Thymus (tissue), 11 donors: ENCODE measurements around the gene ZC3H18. TPM values are rescaled to one million over a fixed set of nuclear protein-coding genes. Genes with fewer than 3 reads are reported as not detected.

ENCODE experiments used
- DNase-seq, 9 donors: peaks; one replicate each; pipeline ENCODE4 v3.0.0-alpha.2; 2013; ENCODE audit warnings: low spot score in 9 of 9, low read depth in 6 of 9, missing footprints in 1 of 9
- H3K27ac ChIP-seq, 2 donors: one replicate each; pipeline ENCODE4 v1.5.1; 2013; ENCODE audit warnings: control low read depth in 1 of 2, low read depth in 1 of 2, low read length in 1 of 2, mild to moderate bottlenecking in 1 of 2, moderate library complexity in 1 of 2
- H3K27me3 ChIP-seq, 2 donors: one replicate each; pipeline ENCODE4 v1.5.1; 2013; ENCODE audit warnings: low read length in 1 of 2; ENCODE audit not compliant: control insufficient read depth in 2 of 2, insufficient read depth in 1 of 2
- H3K36me3 ChIP-seq, 2 donors: one replicate each; pipeline ENCODE4 v1.5.1; 2013; ENCODE audit warnings: low read length in 1 of 2, mild to moderate bottlenecking in 1 of 2, moderate library complexity in 1 of 2; ENCODE audit not compliant: control insufficient read depth in 2 of 2, insufficient read depth in 2 of 2
- H3K4me1 ChIP-seq, 2 donors: one replicate each; pipeline ENCODE4 v1.5.1; 2013; ENCODE audit warnings: low read length in 2 of 2; ENCODE audit not compliant: control insufficient read depth in 2 of 2, insufficient read depth in 2 of 2
- H3K4me3 ChIP-seq, 2 donors: one replicate each; pipeline ENCODE4 v1.5.1; 2013; ENCODE audit warnings: low read length in 2 of 2, control low read depth in 1 of 2, mild to moderate bottlenecking in 1 of 2
- H3K9me3 ChIP-seq, 2 donors: one replicate each; pipeline ENCODE4 v1.5.1; 2013; ENCODE audit warnings: low read length in 1 of 2, mild to moderate bottlenecking in 1 of 2; ENCODE audit not compliant: control insufficient read depth in 2 of 2, insufficient read depth in 1 of 2
- WGBS: extraction: QIAGEN DNeasy Blood & Tissue Kit; methylation state at CpG from one replicate; pipeline ENCODE4 v1.1.7; 2013; 5-methylcytosine and 5-hydroxymethylcytosine counted together
- polyA plus RNA-seq: library from polyadenylated mRNA; stranded (reverse); fragments of 200-250 nt; gene quantifications from one replicate; pipeline ENCODE4 v1.2.3, GENCODE V29; 2013
- total RNA-seq: library from RNA; stranded (reverse); fragments of 120-200 nt; gene quantifications from one replicate; pipeline ENCODE4 v1.2.4, GENCODE V29; 2013
- donor health status: healthy.

Gene ZC3H18
- total and polyA plus RNA-seq, 2 donors, result 11.2 to 28.9 TPM

DNA sequence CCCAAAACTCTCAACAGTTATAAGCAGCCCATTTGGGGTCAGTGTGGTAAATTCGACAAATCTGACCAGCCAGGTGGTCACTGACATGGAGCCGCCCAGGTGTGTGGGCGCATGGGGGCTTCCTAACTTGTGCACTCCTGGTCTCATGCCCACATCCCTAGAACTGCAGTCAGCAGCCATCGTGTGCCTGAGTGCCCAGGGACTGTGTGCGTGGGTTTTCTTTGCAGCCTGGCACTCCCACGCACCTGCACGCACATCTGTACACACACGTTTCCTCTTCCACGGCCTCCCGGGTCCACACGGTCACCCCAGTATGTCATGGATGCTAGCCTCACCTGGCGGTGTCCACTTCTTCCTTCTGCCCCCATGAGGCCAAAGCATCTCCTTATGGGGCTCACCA lies 38.9 kb upstream of the ZC3H18 start:
- WGBS, result 92% methylated on average over 12 of the region's 12 CpGs

DNA sequence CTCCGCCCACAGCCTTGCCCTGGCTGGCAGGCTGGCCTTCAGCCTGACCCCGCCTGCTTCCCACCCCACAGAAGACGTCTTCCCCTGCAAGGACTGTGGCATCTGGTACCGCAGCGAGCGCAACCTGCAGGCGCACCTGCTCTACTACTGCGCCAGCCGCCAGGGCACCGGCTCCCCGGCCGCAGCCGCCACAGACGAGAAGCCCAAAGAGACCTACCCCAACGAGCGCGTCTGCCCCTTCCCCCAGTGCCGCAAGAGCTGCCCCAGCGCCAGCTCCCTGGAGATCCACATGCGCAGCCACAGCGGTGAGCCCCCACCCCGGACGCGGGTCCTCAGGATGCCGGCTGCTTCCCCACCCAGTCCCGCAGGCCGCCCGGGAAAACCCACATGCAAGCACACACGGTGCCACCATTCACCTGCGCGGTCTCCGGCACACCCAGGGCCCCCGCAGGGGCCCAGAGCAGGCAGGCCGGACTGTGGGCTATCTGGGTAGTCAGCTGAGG lies 38.2 kb upstream of the ZC3H18 start:
- Histone ChIP-seq H3K27me3 (no peaks in the 10 kb centered on the region), H3K36me3 (peaks cover 6 to 20% of the 10 kb centered on the region in 2 donors), H3K4me3 (no peak overlapping the region), H3K4me1 (peaks cover 6 to 17% of the 10 kb centered on the region in 2 donors), H3K9me3 (no peaks in the 10 kb centered on the region), H3K27ac (no peak overlapping the region)
- WGBS, result 96% methylated on average over 34 of the region's 34 CpGs
- no peak for DNase-seq

More for the DNA sequence above, 38.9 kb upstream of the ZC3H18 start:
- Histone ChIP-seq H3K27ac (no peak overlapping the region), H3K36me3 (peaks cover 6 to 22% of the 10 kb centered on the region in 2 donors), H3K9me3 (no peaks in the 10 kb centered on the region), H3K4me3 (no peak overlapping the region), H3K27me3 (no peaks in the 10 kb centered on the region), H3K4me1 (peaks cover 6 to 17% of the 10 kb centered on the region in 2 donors)
- no peak for DNase-seq

DNA sequence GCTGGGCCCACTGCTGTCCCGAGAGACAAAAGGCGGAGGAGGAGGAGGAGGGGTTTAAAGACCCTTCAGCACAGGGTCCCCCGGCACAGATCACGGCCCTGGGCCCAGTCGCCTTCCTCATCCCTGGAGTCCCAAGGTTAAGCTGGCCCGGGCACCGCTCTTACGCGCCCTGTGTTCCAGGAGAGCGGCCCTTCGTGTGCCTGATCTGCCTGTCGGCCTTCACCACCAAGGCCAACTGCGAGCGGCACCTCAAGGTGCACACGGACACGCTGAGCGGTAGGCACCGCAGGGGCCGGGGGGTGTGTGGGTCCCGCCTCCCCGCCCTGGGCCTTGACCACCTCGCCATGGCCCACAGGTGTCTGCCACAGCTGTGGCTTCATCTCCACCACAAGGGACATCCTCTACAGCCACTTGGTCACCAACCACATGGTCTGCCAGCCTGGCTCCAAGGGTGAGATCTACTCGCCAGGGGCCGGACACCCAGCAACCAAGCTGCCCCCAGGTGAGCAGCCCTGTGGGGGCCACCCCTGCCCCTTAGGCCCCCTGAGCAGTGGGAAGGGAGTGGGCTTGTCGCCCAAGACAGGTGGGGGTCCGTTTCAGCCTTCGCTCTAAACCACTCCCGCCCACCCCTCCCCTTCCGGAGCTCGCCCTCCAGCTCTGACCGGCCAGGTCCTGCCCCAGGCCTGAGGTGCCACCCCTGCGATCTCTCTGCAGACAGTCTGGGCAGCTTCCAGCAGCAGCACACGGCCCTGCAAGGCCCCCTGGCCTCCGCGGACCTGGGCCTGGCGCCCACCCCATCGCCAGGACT lies 37.6 kb upstream of the ZC3H18 start:
- Histone ChIP-seq H3K4me3 (no peak overlapping the region), H3K27me3 (no peaks in the 10 kb centered on the region), H3K27ac (no peak overlapping the region), H3K4me1 (peaks cover 6 to 15% of the 10 kb centered on the region in 2 donors), H3K9me3 (no peaks in the 10 kb centered on the region), H3K36me3 (peaks cover 6 to 20% of the 10 kb centered on the region in 2 donors)
- no peak for DNase-seq
- 96% methylated on average over 37 of the region's 37 CpGs for WGBS

DNA sequence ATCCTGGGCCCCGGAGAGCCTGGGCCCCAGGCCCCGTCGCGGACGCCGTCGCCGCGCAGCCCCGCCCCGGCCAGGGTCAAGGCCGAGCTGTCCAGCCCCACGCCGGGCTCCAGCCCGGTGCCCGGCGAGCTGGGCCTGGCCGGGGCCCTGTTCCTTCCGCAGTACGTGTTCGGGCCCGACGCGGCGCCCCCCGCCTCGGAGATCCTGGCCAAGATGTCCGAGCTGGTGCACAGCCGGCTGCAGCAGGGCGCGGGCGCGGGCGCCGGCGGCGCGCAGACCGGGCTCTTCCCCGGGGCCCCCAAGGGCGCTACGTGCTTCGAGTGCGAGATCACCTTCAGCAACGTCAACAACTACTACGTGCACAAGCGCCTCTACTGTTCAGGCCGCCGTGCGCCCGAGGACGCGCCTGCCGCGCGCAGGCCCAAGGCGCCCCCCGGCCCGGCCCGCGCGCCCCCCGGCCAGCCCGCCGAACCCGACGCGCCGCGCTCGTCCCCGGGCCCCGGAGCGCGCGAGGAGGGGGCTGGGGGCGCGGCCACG lies 36.8 kb upstream of the ZC3H18 start:
- Histone ChIP-seq H3K36me3 (peaks cover 6 to 20% of the 10 kb centered on the region in 2 donors), H3K4me3 (peak overlapping the region in 1 of 2 donors; percentile 85), H3K4me1 (peaks cover 6 to 15% of the 10 kb centered on the region in 2 donors), H3K27me3 (peaks cover 0 to 6% of the 10 kb centered on the region in 2 donors), H3K9me3 (no peaks in the 10 kb centered on the region), H3K27ac (no peak overlapping the region)
- DNase-seq, result no peak
- WGBS, result 90% methylated on average over 79 of the region's 79 CpGs

DNA sequence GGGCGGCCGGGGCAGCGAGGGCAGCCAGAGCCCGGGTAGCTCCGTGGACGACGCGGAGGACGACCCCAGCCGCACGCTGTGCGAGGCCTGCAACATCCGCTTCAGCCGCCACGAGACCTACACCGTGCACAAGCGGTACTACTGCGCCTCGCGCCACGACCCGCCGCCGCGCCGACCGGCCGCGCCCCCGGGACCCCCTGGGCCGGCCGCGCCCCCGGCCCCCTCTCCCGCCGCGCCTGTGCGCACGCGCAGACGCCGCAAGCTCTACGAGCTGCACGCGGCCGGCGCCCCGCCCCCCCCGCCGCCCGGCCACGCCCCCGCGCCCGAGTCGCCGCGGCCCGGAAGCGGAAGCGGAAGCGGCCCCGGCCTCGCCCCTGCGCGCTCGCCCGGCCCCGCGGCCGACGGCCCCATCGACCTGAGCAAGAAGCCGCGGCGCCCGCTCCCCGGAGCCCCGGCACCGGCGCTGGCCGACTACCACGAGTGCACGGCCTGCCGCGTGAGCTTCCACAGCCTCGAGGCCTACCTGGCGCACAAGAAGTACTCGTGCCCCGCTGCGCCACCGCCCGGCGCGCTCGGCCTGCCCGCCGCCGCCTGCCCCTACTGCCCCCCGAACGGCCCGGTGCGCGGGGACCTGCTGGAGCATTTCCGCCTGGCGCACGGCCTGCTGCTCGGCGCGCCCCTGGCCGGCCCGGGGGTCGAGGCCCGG lies 36.1 kb upstream of the ZC3H18 start:
- WGBS, result 19% methylated on average over 114 of the region's 114 CpGs
- peak overlapping the region in 1 of 2 donors; percentile 88 for H3K27ac ChIP-seq

DNA sequence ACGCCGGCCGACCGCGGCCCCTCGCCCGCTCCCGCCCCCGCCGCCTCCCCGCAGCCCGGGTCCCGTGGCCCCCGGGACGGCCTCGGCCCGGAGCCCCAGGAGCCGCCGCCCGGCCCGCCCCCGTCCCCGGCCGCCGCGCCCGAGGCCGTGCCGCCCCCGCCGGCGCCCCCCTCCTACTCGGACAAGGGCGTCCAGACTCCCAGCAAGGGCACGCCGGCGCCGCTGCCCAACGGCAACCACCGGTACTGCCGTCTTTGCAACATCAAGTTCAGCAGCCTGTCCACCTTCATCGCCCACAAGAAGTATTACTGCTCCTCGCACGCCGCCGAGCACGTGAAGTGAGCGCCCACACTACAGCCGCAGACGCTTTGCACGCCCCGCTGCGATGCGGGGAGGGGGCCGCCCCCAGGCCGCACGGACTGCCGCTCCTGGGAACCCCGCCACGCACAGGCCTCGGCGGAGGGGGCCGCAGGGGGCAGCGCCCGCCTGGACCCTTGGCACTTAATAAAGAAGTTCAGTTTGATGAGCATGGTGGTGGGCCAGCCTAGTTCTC lies 35.5 kb upstream of the ZC3H18 start:
- Histone ChIP-seq H3K4me3 (peak overlapping the region in 1 of 2 donors; percentile 85), H3K27me3 (peaks cover 0 to 19% of the 10 kb centered on the region in 2 donors), H3K4me1 (peaks cover 6 to 15% of the 10 kb centered on the region in 2 donors), H3K9me3 (peaks cover 0 to under 1% of the 10 kb centered on the region in 2 donors), H3K36me3 (peaks cover 3 to 12% of the 10 kb centered on the region in 2 donors), H3K27ac (peak overlapping the region in 1 of 2 donors; percentile 88)
- DNase-seq, result no peak
- WGBS, result 37% methylated on average over 65 of the region's 65 CpGs

More for the DNA sequence above, 36.1 kb upstream of the ZC3H18 start:
- peak in 8 of 9 donors; percentile 30 to 82 (median 56) for DNase-seq
- H3K4me3 ChIP-seq, result peak overlapping the region; percentile 29 to 85
- H3K36me3 ChIP-seq, result peaks cover 3 to 15% of the 10 kb centered on the region in 2 donors
- peaks cover 6 to 15% of the 10 kb centered on the region in 2 donors for H3K4me1 ChIP-seq
- no peaks in the 10 kb centered on the region for H3K9me3 ChIP-seq
- H3K27me3 ChIP-seq, result peaks cover 0 to 12% of the 10 kb centered on the region in 2 donors

DNA sequence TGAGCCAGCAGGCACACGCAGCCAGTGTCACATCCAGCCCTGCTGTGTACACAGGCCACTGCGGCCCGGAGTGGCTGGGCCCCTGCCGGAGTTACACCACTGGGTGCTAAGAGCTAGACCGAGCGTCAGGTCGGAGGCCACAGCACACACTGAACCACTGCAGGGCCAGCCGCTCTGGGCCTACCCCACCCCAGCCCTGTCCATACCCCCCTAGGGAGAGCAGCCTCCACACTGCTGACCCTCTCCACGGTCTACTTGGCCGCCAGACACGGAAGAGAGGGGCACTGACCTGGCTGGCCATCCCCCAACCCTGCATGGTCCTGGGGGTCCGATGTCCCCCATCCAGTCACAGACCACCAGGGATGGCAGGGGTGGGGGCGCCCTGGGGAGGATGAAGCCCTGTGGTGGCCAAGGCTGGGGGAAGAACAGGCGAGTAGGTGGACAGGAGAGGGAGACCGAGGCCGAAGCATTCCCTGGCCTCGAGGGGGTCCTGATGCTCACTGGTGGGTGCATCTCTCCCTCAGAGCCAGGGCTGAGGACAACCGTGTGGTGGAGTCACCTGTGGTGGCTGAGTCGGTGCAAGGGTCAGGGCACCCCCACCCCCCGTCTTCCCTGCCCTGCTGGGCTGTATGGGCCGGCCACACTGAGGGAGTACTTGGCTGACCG lies 34.9 kb upstream of the ZC3H18 start:
- 97% methylated on average over 22 of the region's 22 CpGs for WGBS
- Histone ChIP-seq H3K27ac (no peak overlapping the region), H3K27me3 (peaks cover 0 to 25% of the 10 kb centered on the region in 2 donors), H3K36me3 (peaks cover 0 to 6% of the 10 kb centered on the region in 2 donors), H3K4me1 (peaks cover 6 to 11% of the 10 kb centered on the region in 2 donors), H3K9me3 (peaks cover 0 to 5% of the 10 kb centered on the region in 2 donors), H3K4me3 (peak overlapping the region in 1 of 2 donors; percentile 85)
- DNase-seq, result no peak

DNA sequence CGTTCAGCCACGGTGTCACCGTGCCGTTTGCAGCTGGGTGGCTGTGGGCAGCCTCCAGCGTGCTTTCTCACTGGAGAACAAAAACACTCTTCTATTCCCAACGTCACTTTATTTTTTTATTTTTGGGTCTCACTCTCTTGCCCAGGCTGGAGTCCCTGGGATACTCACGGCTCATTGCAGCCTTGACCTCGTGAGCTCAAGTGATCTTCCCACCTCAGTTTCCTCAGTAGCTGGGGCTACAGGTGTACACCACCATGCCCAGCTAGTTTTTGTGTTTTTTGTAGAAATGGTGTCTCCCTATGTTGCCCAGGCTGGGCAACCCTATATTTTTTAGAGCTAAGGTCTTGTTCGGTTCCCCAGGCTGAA lies 34.4 kb upstream of the ZC3H18 start:
- peaks cover 6 to 11% of the 10 kb centered on the region in 2 donors for H3K4me1 ChIP-seq
- H3K9me3 ChIP-seq, result peaks cover 0 to 5% of the 10 kb centered on the region in 2 donors
- H3K27me3 ChIP-seq, result peaks cover 2 to 30% of the 10 kb centered on the region in 2 donors
- WGBS, result 99% methylated on average over 9 of the region's 9 CpGs
- H3K27ac ChIP-seq, result no peak overlapping the region
- DNase-seq, result no peak
- no peak overlapping the region for H3K4me3 ChIP-seq
- peaks cover 0 to 6% of the 10 kb centered on the region in 2 donors for H3K36me3 ChIP-seq
